Keratinocyte (primary cell): ENCODE data around the gene CMTM7. TPM values are rescaled to one million over a fixed set of nuclear protein-coding genes. Genes with fewer than 3 reads are reported as not detected.

Source experiments
- DNase-seq: peaks from one replicate; pipeline ENCODE4 v3.0.0-alpha.2; 2011; ENCODE audit warnings: low read depth, missing footprints, low spot score
- FAIRE-seq: peaks from 2 replicates; lab custom pipeline; 2011; peaks lifted over from hg19 to GRCh38; lab: Jason Lieb, UNC
- H2AFZ ChIP-seq: 2 replicates; pipeline ENCODE4 v1.6.0; 2012; ENCODE audit warnings: low read length, control low read depth, inconsistent platforms; ENCODE audit not compliant: control insufficient read depth
- H3K27ac ChIP-seq: 2 replicates; pipeline ENCODE4 v1.5.1; 2011; ENCODE audit warnings: low read length; ENCODE audit not compliant: control insufficient read depth, insufficient read depth
- H3K27me3 ChIP-seq: 3 replicates; pipeline ENCODE4 v1.6.0; 2011; ENCODE audit warnings: low read length; ENCODE audit not compliant: control insufficient read depth, insufficient read depth; ENCODE audit errors: extremely low read depth
- H3K36me3 ChIP-seq, 2 experiments: 2 replicates in 1 of 2; 3 replicates in 1 of 2; pipeline ENCODE4 v1.5.1; 2011; ENCODE audit warnings: low read length in 2 of 2, mild to moderate bottlenecking in 1 of 2; ENCODE audit not compliant: control insufficient read depth in 2 of 2, insufficient read depth in 2 of 2; ENCODE audit errors: extremely low read depth in 1 of 2
- H3K4me1 ChIP-seq: 3 replicates; pipeline ENCODE4 v1.5.1; 2011; ENCODE audit warnings: low read length; ENCODE audit not compliant: control insufficient read depth, insufficient read depth; ENCODE audit errors: extremely low read depth
- H3K4me2 ChIP-seq: 3 replicates; pipeline ENCODE4 v1.6.0; 2011; ENCODE audit warnings: low read depth, low read length; ENCODE audit not compliant: control insufficient read depth, insufficient read depth; ENCODE audit errors: extremely low read depth
- H3K4me3 ChIP-seq, 3 experiments: fragments of 200-600 bp in 1 of 3; sonication (generic) in 1 of 3; 2 replicates in 2 of 3; 3 replicates in 1 of 3; pipeline ENCODE4 v1.5.1; 2011 to 2016; ENCODE audit warnings: low read length in 3 of 3, mild to moderate bottlenecking in 3 of 3, control low read depth in 2 of 3, inconsistent platforms in 1 of 3, low read depth in 1 of 3, mixed read lengths in 1 of 3, mixed run types in 1 of 3, moderate library complexity in 1 of 3; ENCODE audit not compliant: control insufficient read depth in 2 of 3, insufficient read depth in 2 of 3; ENCODE audit errors: extremely low read depth in 1 of 3
- H3K79me2 ChIP-seq: 2 replicates; pipeline ENCODE4 v1.6.0; 2012; ENCODE audit warnings: low read length; ENCODE audit not compliant: control insufficient read depth, insufficient read depth
- H3K9ac ChIP-seq: 3 replicates; pipeline ENCODE4 v1.6.0; 2011; ENCODE audit warnings: low read length; ENCODE audit not compliant: control insufficient read depth, insufficient read depth; ENCODE audit errors: extremely low read depth
- H3K9me1 ChIP-seq: 3 replicates; pipeline ENCODE4 v1.6.0; 2011; ENCODE audit warnings: low read length; ENCODE audit not compliant: control insufficient read depth, insufficient read depth; ENCODE audit errors: extremely low read depth
- H3K9me3 ChIP-seq: 2 replicates; pipeline ENCODE4 v1.5.1; 2012; ENCODE audit warnings: low read depth, low read length; ENCODE audit not compliant: control insufficient read depth
- H4K20me1 ChIP-seq: 3 replicates; pipeline ENCODE4 v1.6.0; 2011; ENCODE audit warnings: low read length; ENCODE audit not compliant: control insufficient read depth, insufficient read depth; ENCODE audit errors: extremely low read depth
- CTCF ChIP-seq, 3 experiments: IDR thresholded peaks in 1 of 3; conservative IDR thresholded peaks in 1 of 3; optimal IDR thresholded peaks in 1 of 3; 2 replicates in 2 of 3; 3 replicates in 1 of 3; pipeline versions ENCODE3 to v1.5.1; 2011; ENCODE audit warnings: low read length in 3 of 3, mild to moderate bottlenecking in 3 of 3, moderate library complexity in 2 of 3, control low read depth in 1 of 3, inconsistent platforms in 1 of 3; ENCODE audit not compliant: insufficient read depth in 2 of 3; ENCODE audit errors: extremely low read depth in 1 of 3
- EZH2 ChIP-seq: IDR thresholded peaks from one replicate; pipeline ENCODE4 v1.6.1; 2012; ENCODE audit warnings: inconsistent platforms, mild to moderate bottlenecking, low read length, moderate library complexity
- dilution Hi-C: fragments of 300-500 bp; cut with MboI; formaldehyde crosslinking; loops from one replicate; pipeline ENCODE4 v1.7.0; 2020; ENCODE audit warnings: low sequenced_read_pairs; ENCODE audit not compliant: extremely low pct_ligation_motif_present
- polyA plus RNA-seq, 5 experiments: library from polyadenylated mRNA; depleted of rRNA in 3 of 5; stranded (reverse) in 3 of 5; stranded (forward) in 1 of 5; unstranded in 1 of 5; fragments of >200 nt; gene quantifications; 1 replicate in 1 of 5; 2 replicates in 3 of 5; 3 replicates in 1 of 5; pipeline versions ENCODE4 v1.2.1 to v1.2.3, GENCODE V29; 2011 to 2012; ENCODE audit warnings: missing spikeins in 2 of 5, low read depth in 1 of 5, low replicate concordance in 1 of 5

Gene CMTM7
- polyA plus RNA-seq, 1 donor (not counting 4 experiments of a cell fraction or from before 2014, with no cell fraction given), result 47.2 TPM

GRCh38 chr3:32414522-32415202 lies 23.0 kb downstream of the CMTM7 start:
- Histone ChIP-seq H4K20me1 (no peaks in the 10 kb centered on the region), H3K4me2 (peak overlapping the region; percentile 88), H3K27me3 (no peaks in the 10 kb centered on the region), H3K79me2 (peaks cover 71% of the 10 kb centered on the region), H3K4me3 (peak overlapping the region in 2 of 3 experiments; percentile 54 to 62), H3K9me1 (no peaks in the 10 kb centered on the region), H3K9me3 (no peaks in the 10 kb centered on the region), H3K27ac (peak overlapping the region; percentile 88), H3K36me3 (peaks cover 1 to 9% of the 10 kb centered on the region in 2 experiments), H3K4me1 (peaks cover 41% of the 10 kb centered on the region), H2AFZ (peak overlapping the region; percentile 30), H3K9ac (peak overlapping the region; percentile 33)
- TF ChIP-seq EZH2, result no peak
- TF ChIP-seq CTCF (optimal IDR thresholded peaks at IDR 0.05 in 1 of 3, IDR thresholded peaks at IDR 0.05 in 1 of 3, conservative IDR thresholded peaks at IDR 0.05 in 1 of 3; ENCODE audit: extremely low read depth in 1 of 3, insufficient read depth in 2 of 3, low read length in 3 of 3), result no peak
- DNase-seq, result no peak
- FAIRE-seq, result peak; percentile 95
- dilution Hi-C loops, result no loop called here

GRCh38 chr3:32419742-32420125 lies 28.1 kb downstream of the CMTM7 start:
- Histone ChIP-seq H3K27me3 (no peaks in the 10 kb centered on the region), H3K36me3 (peaks cover 3 to 5% of the 10 kb centered on the region in 2 experiments), H3K9me1 (no peaks in the 10 kb centered on the region), H3K79me2 (peaks cover 78% of the 10 kb centered on the region), H3K4me1 (peaks cover 50% of the 10 kb centered on the region), H3K4me3 (peak overlapping the region in 1 of 3 experiments; percentile 4), H4K20me1 (no peaks in the 10 kb centered on the region), H3K9me3 (no peaks in the 10 kb centered on the region), H3K9ac (peak overlapping the region; percentile 59), H3K4me2 (peak overlapping the region; percentile 58), H2AFZ (no peak overlapping the region), H3K27ac (peak overlapping the region; percentile 93)
- dilution Hi-C loops, result no loop called here
- TF ChIP-seq CTCF (optimal IDR thresholded peaks at IDR 0.05 in 1 of 3, IDR thresholded peaks at IDR 0.05 in 1 of 3, conservative IDR thresholded peaks at IDR 0.05 in 1 of 3; ENCODE audit: extremely low read depth in 1 of 3, insufficient read depth in 2 of 3, low read length in 3 of 3) (no peak), EZH2 (no peak)
- FAIRE-seq, result peak; percentile 9
- DNase-seq, result no peak
